IPS-11a (cell line): ENCODE measurements around the gene TCF7L1.
"Not testable (repeated sequence)": the region's sequence is repeated elsewhere in the genome, so short reads cannot be mapped to it uniquely, and the experiment has no call there.

Experiments
- H3K4me3 ChIP-seq: one replicate; pipeline ENCODE4 v1.5.1; 2013; ENCODE audit warnings: low read depth, low read length, control low read depth

The TCF7L1 gene

GRCh38 chr2:85181844-85182456, 48.8 kb downstream of the TCF7L1 start:
- no peak overlapping the region for H3K4me3 ChIP-seq

GRCh38 chr2:85183076-85183475, 49.9 kb downstream of the TCF7L1 start:
- H3K4me3 ChIP-seq, result no peak overlapping the region

GRCh38 chr2:85183479-85183878, 50.3 kb downstream of the TCF7L1 start:
- H3K4me3 ChIP-seq, result no peak overlapping the region

GRCh38 chr2:85184231-85184630, 51.0 kb downstream of the TCF7L1 start:
- H3K4me3 ChIP-seq, result no peak overlapping the region

- H3K4me3 ChIP-seq, result no peak overlapping the region
Observed at GRCh38 chr2:85184990-85185389, 51.8 kb downstream of the TCF7L1 start.

- no peak overlapping the region for H3K4me3 ChIP-seq
Observed at GRCh38 chr2:85185431-85185940, 52.3 kb downstream of the TCF7L1 start.

GRCh38 chr2:85187069-85187468, 53.9 kb downstream of the TCF7L1 start:
- no peak overlapping the region for H3K4me3 ChIP-seq

GRCh38 chr2:85188852-85189251, 55.7 kb downstream of the TCF7L1 start:
- H3K4me3 ChIP-seq, result no peak overlapping the region

- H3K4me3 ChIP-seq, result no peak overlapping the region
Observed at GRCh38 chr2:85189606-85190270, 56.5 kb downstream of the TCF7L1 start.

GRCh38 chr2:85191157-85191556, 58.0 kb downstream of the TCF7L1 start:
- H3K4me3 ChIP-seq, result no peak overlapping the region

- H3K4me3 ChIP-seq, result no peak overlapping the region
Observed at GRCh38 chr2:85194780-85195480, 61.7 kb downstream of the TCF7L1 start.

- no peak overlapping the region for H3K4me3 ChIP-seq
Observed at GRCh38 chr2:85195956-85196355, 62.8 kb downstream of the TCF7L1 start.

GRCh38 chr2:85199698-85200097, 66.5 kb downstream of the TCF7L1 start:
- no peak overlapping the region for H3K4me3 ChIP-seq

GRCh38 chr2:85209887-85210286, 76.7 kb downstream of the TCF7L1 start:
- H3K4me3 ChIP-seq, result no peak overlapping the region

- no peak overlapping the region for H3K4me3 ChIP-seq
Observed at GRCh38 chr2:85210511-85210910, 77.3 kb downstream of the TCF7L1 start.

- H3K4me3 ChIP-seq, result not testable (repeated sequence)
Observed at GRCh38 chr2:85211606-85212005, 78.4 kb downstream of the TCF7L1 start.

- H3K4me3 ChIP-seq, result no peak overlapping the region
Observed at GRCh38 chr2:85212841-85213240, 79.6 kb downstream of the TCF7L1 start.

- no peak overlapping the region for H3K4me3 ChIP-seq
Observed at GRCh38 chr2:85213404-85213803, 80.2 kb downstream of the TCF7L1 start.

- no peak overlapping the region for H3K4me3 ChIP-seq
Observed at GRCh38 chr2:85213901-85214512, 80.8 kb downstream of the TCF7L1 start.

GRCh38 chr2:85215081-85215447, 81.9 kb downstream of the TCF7L1 start:
- no peak overlapping the region for H3K4me3 ChIP-seq
